GM18511 (cell line): ENCODE measurements around the gene LZTS3.
"Not testable (repeated sequence)": the region's sequence is repeated elsewhere in the genome, so short reads cannot be mapped to it uniquely, and the experiment has no call there.

Source experiments
- ATAC-seq: cut with Tn5 transposase; IDR thresholded peaks from one replicate; pipeline ENCODE4 v1.9.1; 2021; ENCODE audit warnings: mild to moderate bottlenecking, moderate library complexity; ENCODE audit not compliant: unreplicated experiment

The LZTS3 gene

GRCh38 chr20:3193806-3194616 is 20.7 kb upstream of the LZTS3 start:
- ATAC-seq, result no peak

- no peak for ATAC-seq
Measured at GRCh38 chr20:3192226-3193015, 19.1 kb upstream of the LZTS3 start.

GRCh38 chr20:3190681-3191111 is 17.3 kb upstream of the LZTS3 start:
- no peak for ATAC-seq

- ATAC-seq, result no peak
Measured at GRCh38 chr20:3189561-3190131, 16.3 kb upstream of the LZTS3 start.

- ATAC-seq, result no peak
Measured at GRCh38 chr20:3188823-3189413, 15.6 kb upstream of the LZTS3 start.

- ATAC-seq, result not testable (repeated sequence)
Measured at GRCh38 chr20:3187861-3188260, 14.5 kb upstream of the LZTS3 start.

GRCh38 chr20:3183896-3184612 is 10.7 kb upstream of the LZTS3 start:
- no peak for ATAC-seq

GRCh38 chr20:3182429-3182828 is 9.1 kb upstream of the LZTS3 start:
- ATAC-seq, result not testable (repeated sequence)

GRCh38 chr20:3181270-3181669 is 7.9 kb upstream of the LZTS3 start:
- no peak for ATAC-seq

GRCh38 chr20:3180319-3180718 is 7.0 kb upstream of the LZTS3 start:
- ATAC-seq, result no peak

- no peak for ATAC-seq
Measured at GRCh38 chr20:3177746-3178485, 4.6 kb upstream of the LZTS3 start.

GRCh38 chr20:3175270-3175669 is 1.9 kb upstream of the LZTS3 start:
- no peak for ATAC-seq

- no peak for ATAC-seq
Measured at GRCh38 chr20:3174442-3175261, 1.3 kb upstream of the LZTS3 start.

- ATAC-seq, result peak; percentile 93
Measured at GRCh38 chr20:3173610-3174441, 477 bp upstream of the LZTS3 start.

- ATAC-seq, result no peak
Measured at GRCh38 chr20:3172126-3172932, 1.0 kb downstream of the LZTS3 start.

GRCh38 chr20:3171391-3172125 is 1.8 kb downstream of the LZTS3 start:
- no peak for ATAC-seq
